IPS-NIHi11 (cell line): ENCODE data around the gene PCNP.
"Not testable (repeated sequence)": the region's sequence is repeated elsewhere in the genome, so short reads cannot be mapped to it uniquely, and the experiment has no call there.

ENCODE experiments used
- DNase-seq: peaks from one replicate; pipeline ENCODE4 v3.0.0; 2012; ENCODE audit warnings: mixed read lengths, low spot score

The PCNP gene

GRCh38 chr3:101573449-101574387, at the start of gene PCNP:
Gene PCNP (plus strand): TSS chr3:101574180. CDS start chr3:101574216, 36 bp downstream.
- DNase-seq, result peak; percentile 91

GRCh38 chr3:101527441-101527840, 46.5 kb upstream of the PCNP start:
- DNase-seq, result no peak

GRCh38 chr3:101527906-101528305, 46.1 kb upstream of the PCNP start:
- no peak for DNase-seq

GRCh38 chr3:101529816-101530685, 43.9 kb upstream of the PCNP start:
- no peak for DNase-seq

GRCh38 chr3:101530686-101531047, 43.3 kb upstream of the PCNP start:
- no peak for DNase-seq

- DNase-seq, result no peak
Measured at GRCh38 chr3:101531473-101532086, 42.4 kb upstream of the PCNP start.

GRCh38 chr3:101532783-101533602, 41.0 kb upstream of the PCNP start:
- DNase-seq, result no peak

GRCh38 chr3:101533603-101533968, 40.4 kb upstream of the PCNP start:
- no peak for DNase-seq

GRCh38 chr3:101535221-101535620, 38.8 kb upstream of the PCNP start:
- no peak for DNase-seq

- DNase-seq, result no peak
Measured at GRCh38 chr3:101536266-101536665, 37.7 kb upstream of the PCNP start.

GRCh38 chr3:101536955-101537354, 37.0 kb upstream of the PCNP start:
- DNase-seq, result not testable (repeated sequence)

- no peak for DNase-seq
Measured at GRCh38 chr3:101542957-101543356, 31.0 kb upstream of the PCNP start.

GRCh38 chr3:101544161-101544850, 29.7 kb upstream of the PCNP start:
- DNase-seq, result no peak

GRCh38 chr3:101548527-101549105, 25.4 kb upstream of the PCNP start:
- DNase-seq, result no peak

GRCh38 chr3:101549473-101549872, 24.5 kb upstream of the PCNP start:
- DNase-seq, result no peak

- DNase-seq, result not testable (repeated sequence)
Measured at GRCh38 chr3:101551359-101552081, 22.5 kb upstream of the PCNP start.

GRCh38 chr3:101553381-101553780, 20.6 kb upstream of the PCNP start:
- DNase-seq, result not testable (repeated sequence)

GRCh38 chr3:101556064-101556463, 17.9 kb upstream of the PCNP start:
- no peak for DNase-seq

- peak; percentile 92 for DNase-seq
Measured at GRCh38 chr3:101561630-101562328, 12.2 kb upstream of the PCNP start, which contains the start of gene TRMT10C. Gene TRMT10C (plus strand): TSS chr3:101561868. CDS start chr3:101564782, 2,914 bp downstream.
